Measurements from ENCODE around the gene ATRX.

GRCh38 chrX:77788050-77788449 lies 2.0 kb upstream of the ATRX start:
- TF ChIP-seq EZH2 (IDR thresholded peaks at IDR 0.05; ENCODE audit: borderline replicate concordance, low read depth, low read length, severe bottlenecking) (no peak), CTCF (IDR thresholded peaks at IDR 0.05; ENCODE audit: extremely low read depth in 1 of 2, insufficient read depth in 1 of 2, low read depth in 1 of 2, low read length in 2 of 2) (no peak), POLR2AphosphoS5 (IDR thresholded peaks at IDR 0.05; ENCODE audit: insufficient read depth, low read depth, low read length) (no peak), JUN (IDR thresholded peaks at IDR 0.05; ENCODE audit: borderline replicate concordance, insufficient read depth, insufficient read length, low read depth) (no peak), MAX (IDR thresholded peaks at IDR 0.05; ENCODE audit: insufficient read depth, insufficient read length) (no peak), POLR2A (IDR thresholded peaks at IDR 0.05; ENCODE audit: low read depth, low read length) (no peak), GATA2 (IDR thresholded peaks at IDR 0.05; ENCODE audit: insufficient read depth, insufficient read length, low read depth, low read length) (no peak), FOS (IDR thresholded peaks at IDR 0.05; ENCODE audit: borderline replicate concordance, insufficient read depth, low read length) (no peak)
